ENCODE results near the gene TAS2R38.

- TF ChIP-seq CTCF (IDR thresholded peaks at IDR 0.05; ENCODE audit: low read depth, low read length, poor library complexity, severe bottlenecking) = no peak
- TF ChIP-seq EZH2phosphoT487 (IDR thresholded peaks at IDR 0.05; ENCODE audit: borderline replicate concordance, low read length) = no peak
These were observed 19.2 kb downstream of the TAS2R38 start for GRCh38 chr7:141954334-141954733.
